ENCODE measurements around the gene ZNF217.
"Not testable (repeated sequence)": the region's sequence is repeated elsewhere in the genome, so short reads cannot be mapped to it uniquely, and the experiment has no call there.

Gene ZNF217

GRCh38 chr20:53628076-53628475, 34.4 kb upstream of the ZNF217 start:
- Histone ChIP-seq H3K27me3 (ENCODE audit: control insufficient read depth, insufficient read depth, low read length) (no peaks in the 10 kb centered on the region), H3K9ac (ENCODE audit: low read length) (no peak overlapping the region), H3K4me3 (ENCODE audit: low read length) (no peak overlapping the region), H3K9me3 (ENCODE audit: control insufficient read depth, low read length) (no peaks in the 10 kb centered on the region), H3K36me3 (ENCODE audit: control insufficient read depth, insufficient read depth, low read length) (no peaks in the 10 kb centered on the region), H3K4me1 (ENCODE audit: control insufficient read depth, insufficient read depth, low read length) (peaks cover 6% of the 10 kb centered on the region)

- H3K9ac ChIP-seq (ENCODE audit: low read length); H3K27me3 ChIP-seq (ENCODE audit: control insufficient read depth, insufficient read depth, low read length); H3K9me3 ChIP-seq (ENCODE audit: control insufficient read depth, low read length); H3K36me3 ChIP-seq (ENCODE audit: control insufficient read depth, insufficient read depth, low read length); H3K4me3 ChIP-seq (ENCODE audit: low read length): not testable (repeated sequence)
- peaks cover 17% of the 10 kb centered on the region for H3K4me1 ChIP-seq (ENCODE audit: control insufficient read depth, insufficient read depth, low read length)
Measured at GRCh38 chr20:53627001-53627400, 33.4 kb upstream of the ZNF217 start.

GRCh38 chr20:53626584-53626983, 32.9 kb upstream of the ZNF217 start:
- Histone ChIP-seq H3K9me3 (ENCODE audit: control insufficient read depth, low read length) (no peaks in the 10 kb centered on the region), H3K9ac (ENCODE audit: low read length) (no peak overlapping the region), H3K4me1 (ENCODE audit: control insufficient read depth, insufficient read depth, low read length) (peaks cover 21% of the 10 kb centered on the region), H3K4me3 (ENCODE audit: low read length) (no peak overlapping the region), H3K27me3 (ENCODE audit: control insufficient read depth, insufficient read depth, low read length) (no peaks in the 10 kb centered on the region), H3K36me3 (ENCODE audit: control insufficient read depth, insufficient read depth, low read length) (no peaks in the 10 kb centered on the region)

GRCh38 chr20:53625311-53626129, 31.9 kb upstream of the ZNF217 start:
- H3K36me3 ChIP-seq (ENCODE audit: control insufficient read depth, insufficient read depth, low read length), result no peaks in the 10 kb centered on the region
- no peak overlapping the region for H3K9ac ChIP-seq (ENCODE audit: low read length)
- no peaks in the 10 kb centered on the region for H3K27me3 ChIP-seq (ENCODE audit: control insufficient read depth, insufficient read depth, low read length)
- H3K9me3 ChIP-seq (ENCODE audit: control insufficient read depth, low read length), result no peaks in the 10 kb centered on the region
- peaks cover 31% of the 10 kb centered on the region for H3K4me1 ChIP-seq (ENCODE audit: control insufficient read depth, insufficient read depth, low read length)
- no peak overlapping the region for H3K4me3 ChIP-seq (ENCODE audit: low read length)

GRCh38 chr20:53624927-53625250, 31.2 kb upstream of the ZNF217 start:
- H3K4me3 ChIP-seq (ENCODE audit: low read length); H3K9ac ChIP-seq (ENCODE audit: low read length); H3K27me3 ChIP-seq (ENCODE audit: control insufficient read depth, insufficient read depth, low read length); H3K36me3 ChIP-seq (ENCODE audit: control insufficient read depth, insufficient read depth, low read length); H3K9me3 ChIP-seq (ENCODE audit: control insufficient read depth, low read length): not testable (repeated sequence)
- peaks cover 31% of the 10 kb centered on the region for H3K4me1 ChIP-seq (ENCODE audit: control insufficient read depth, insufficient read depth, low read length)

- Histone ChIP-seq H3K27me3 (ENCODE audit: control insufficient read depth, insufficient read depth, low read length) (no peaks in the 10 kb centered on the region), H3K9ac (ENCODE audit: low read length) (peak overlapping the region; percentile 84), H3K9me3 (ENCODE audit: control insufficient read depth, low read length) (no peaks in the 10 kb centered on the region), H3K4me1 (ENCODE audit: control insufficient read depth, insufficient read depth, low read length) (peaks cover 31% of the 10 kb centered on the region), H3K36me3 (ENCODE audit: control insufficient read depth, insufficient read depth, low read length) (no peaks in the 10 kb centered on the region), H3K4me3 (ENCODE audit: low read length) (peak overlapping the region; percentile 34)
Measured at GRCh38 chr20:53623454-53624211, 30.0 kb upstream of the ZNF217 start.

GRCh38 chr20:53623134-53623453, 29.5 kb upstream of the ZNF217 start:
- H3K36me3 ChIP-seq (ENCODE audit: control insufficient read depth, insufficient read depth, low read length), result no peaks in the 10 kb centered on the region
- peak overlapping the region; percentile 34 for H3K4me3 ChIP-seq (ENCODE audit: low read length)
- no peaks in the 10 kb centered on the region for H3K27me3 ChIP-seq (ENCODE audit: control insufficient read depth, insufficient read depth, low read length)
- H3K4me1 ChIP-seq (ENCODE audit: control insufficient read depth, insufficient read depth, low read length), result peaks cover 31% of the 10 kb centered on the region
- peak overlapping the region; percentile 84 for H3K9ac ChIP-seq (ENCODE audit: low read length)
- no peaks in the 10 kb centered on the region for H3K9me3 ChIP-seq (ENCODE audit: control insufficient read depth, low read length)

GRCh38 chr20:53622247-53623133, 28.9 kb upstream of the ZNF217 start:
- Histone ChIP-seq H3K4me1 (ENCODE audit: control insufficient read depth, insufficient read depth, low read length) (peaks cover 36% of the 10 kb centered on the region), H3K36me3 (ENCODE audit: control insufficient read depth, insufficient read depth, low read length) (no peaks in the 10 kb centered on the region), H3K9me3 (ENCODE audit: control insufficient read depth, low read length) (no peaks in the 10 kb centered on the region), H3K9ac (ENCODE audit: low read length) (peak overlapping the region; percentile 84), H3K27me3 (ENCODE audit: control insufficient read depth, insufficient read depth, low read length) (no peaks in the 10 kb centered on the region), H3K4me3 (ENCODE audit: low read length) (no peak overlapping the region)

GRCh38 chr20:53621482-53622246, 28.0 kb upstream of the ZNF217 start:
- Histone ChIP-seq H3K4me3 (ENCODE audit: low read length) (no peak overlapping the region), H3K36me3 (ENCODE audit: control insufficient read depth, insufficient read depth, low read length) (no peaks in the 10 kb centered on the region), H3K27me3 (ENCODE audit: control insufficient read depth, insufficient read depth, low read length) (no peaks in the 10 kb centered on the region), H3K9me3 (ENCODE audit: control insufficient read depth, low read length) (no peaks in the 10 kb centered on the region), H3K9ac (ENCODE audit: low read length) (peak overlapping the region; percentile 84), H3K4me1 (ENCODE audit: control insufficient read depth, insufficient read depth, low read length) (peaks cover 36% of the 10 kb centered on the region)

GRCh38 chr20:53618490-53619000, 24.9 kb upstream of the ZNF217 start:
- H3K4me3 ChIP-seq (ENCODE audit: low read length); H3K9me3 ChIP-seq (ENCODE audit: control insufficient read depth, low read length); H3K27me3 ChIP-seq (ENCODE audit: control insufficient read depth, insufficient read depth, low read length): not testable (repeated sequence)

GRCh38 chr20:53617791-53618489, 24.3 kb upstream of the ZNF217 start:
- no peaks in the 10 kb centered on the region for H3K36me3 ChIP-seq (ENCODE audit: control insufficient read depth, insufficient read depth, low read length)
- H3K4me1 ChIP-seq (ENCODE audit: control insufficient read depth, insufficient read depth, low read length), result peaks cover 28% of the 10 kb centered on the region

More at GRCh38 chr20:53618490-53619000, 24.9 kb upstream of the ZNF217 start:
- H3K36me3 ChIP-seq (ENCODE audit: control insufficient read depth, insufficient read depth, low read length); H3K9ac ChIP-seq (ENCODE audit: low read length): not testable (repeated sequence)
- H3K4me1 ChIP-seq (ENCODE audit: control insufficient read depth, insufficient read depth, low read length), result peaks cover 32% of the 10 kb centered on the region

More at GRCh38 chr20:53617791-53618489, 24.3 kb upstream of the ZNF217 start:
- Histone ChIP-seq H3K9me3 (ENCODE audit: control insufficient read depth, low read length) (no peaks in the 10 kb centered on the region), H3K9ac (ENCODE audit: low read length) (no peak overlapping the region), H3K27me3 (ENCODE audit: control insufficient read depth, insufficient read depth, low read length) (no peaks in the 10 kb centered on the region), H3K4me3 (ENCODE audit: low read length) (no peak overlapping the region)

Data from mucosa of stomach (tissue), 1 donor.